Endothelial cell of umbilical vein (primary cell): ENCODE data around the gene NUDT16L1. TPM values are rescaled to one million over a fixed set of nuclear protein-coding genes. Genes with fewer than 3 reads are reported as not detected.

ENCODE experiments used
- BruUV-seq: library from RNA; stranded (reverse); fragments of 400-500 nt; replicated peaks from 2 replicates; lab custom pipeline; 2021; lab: Mats Ljungman, UMichigan
- CTCF ChIA-PET: fragments of 300-600, 350-600 bp; sonication (Branson Sonifier 250); formaldehyde crosslinking; loops from one replicate; lab custom pipeline; 2021; ENCODE audit warnings: antibody characterized with exemption, inconsistent platforms; lab: Charles Lee
- POLR2A ChIA-PET: fragments of 300-600, 350-600 bp; sonication (Branson Sonifier 250); formaldehyde crosslinking; loops from one replicate; lab custom pipeline; 2021; ENCODE audit warnings: antibody characterized with exemption, inconsistent platforms; lab: Charles Lee
- DNase-seq: peaks from one replicate; pipeline ENCODE4 v3.0.0-alpha.2; 2011; ENCODE audit warnings: low read depth, low spot score
- FAIRE-seq: peaks from 2 replicates; lab custom pipeline; 2011; peaks lifted over from hg19 to GRCh38; lab: Jason Lieb, UNC
- H2AFZ ChIP-seq: 2 replicates; pipeline ENCODE4 v1.6.0; 2012; ENCODE audit warnings: low read depth, low read length, control low read depth, inconsistent platforms
- H3K27ac ChIP-seq: 2 replicates; pipeline ENCODE4 v1.5.1; 2011; ENCODE audit warnings: low read depth, mild to moderate bottlenecking, control low read depth, low read length, moderate library complexity; ENCODE audit not compliant: insufficient read depth
- H3K27me3 ChIP-seq, 2 experiments: 2 replicates each; pipeline versions ENCODE4 v1.6.0 to v1.6.1; 2011; ENCODE audit warnings: low read length in 2 of 2, mixed read lengths in 1 of 2; ENCODE audit not compliant: control insufficient read depth in 2 of 2, insufficient read depth in 2 of 2
- H3K36me3 ChIP-seq, 2 experiments: 2 replicates in 1 of 2; 3 replicates in 1 of 2; pipeline ENCODE4 v1.5.1; 2011; ENCODE audit warnings: low read length in 2 of 2, mild to moderate bottlenecking in 1 of 2, moderate library complexity in 1 of 2; ENCODE audit not compliant: control insufficient read depth in 2 of 2, insufficient read depth in 2 of 2; ENCODE audit errors: extremely low read depth in 1 of 2
- H3K4me1 ChIP-seq: 3 replicates; pipeline ENCODE4 v1.5.1; 2011; ENCODE audit warnings: mild to moderate bottlenecking, low read length; ENCODE audit not compliant: control insufficient read depth, insufficient read depth; ENCODE audit errors: extremely low read depth
- H3K4me2 ChIP-seq: 2 replicates; pipeline ENCODE4 v1.6.1; 2011; ENCODE audit warnings: low read length, control low read depth, mixed read lengths; ENCODE audit not compliant: insufficient read depth
- H3K4me3 ChIP-seq, 3 experiments: fragments of 200-600 bp in 1 of 3; sonication (generic), shearing (Covaris generic) in 1 of 3; replicated peaks in 1 of 3; 2 replicates each; pipeline ENCODE4 v1.5.1; 2011 to 2016; ENCODE audit warnings: control low read depth in 3 of 3, low read length in 3 of 3, mild to moderate bottlenecking in 2 of 3, inconsistent platforms in 1 of 3, low read depth in 1 of 3, moderate library complexity in 1 of 3; ENCODE audit not compliant: insufficient read depth in 1 of 3
- H3K79me2 ChIP-seq: 2 replicates; pipeline ENCODE4 v1.6.0; 2012; ENCODE audit warnings: low read length, inconsistent platforms; ENCODE audit not compliant: control insufficient read depth, insufficient read depth
- H3K9ac ChIP-seq: replicated peaks from 2 replicates; pipeline ENCODE3; 2011; ENCODE audit warnings: low read length, control low read depth; ENCODE audit not compliant: insufficient read depth; ENCODE audit errors: extremely low read depth
- H3K9me1 ChIP-seq: replicated peaks from 3 replicates; pipeline ENCODE4 v1.6.0; 2011; ENCODE audit warnings: mild to moderate bottlenecking, low read length; ENCODE audit not compliant: control insufficient read depth, insufficient read depth; ENCODE audit errors: extremely low read depth
- H3K9me3 ChIP-seq: replicated peaks from 2 replicates; pipeline ENCODE4 v1.5.1; 2012; ENCODE audit warnings: low read length, inconsistent platforms; ENCODE audit not compliant: control insufficient read depth, insufficient read depth
- H4K20me1 ChIP-seq: replicated peaks from 2 replicates; pipeline ENCODE3; 2011; ENCODE audit warnings: mild to moderate bottlenecking, low read length; ENCODE audit not compliant: control insufficient read depth, insufficient read depth; ENCODE audit errors: extremely low read depth
- FOS ChIP-seq: IDR thresholded peaks from 2 replicates; pipeline ENCODE4 v1.6.1; 2011; ENCODE audit warnings: mild to moderate bottlenecking, low read length, moderate library complexity, borderline replicate concordance; ENCODE audit not compliant: insufficient read depth
- GATA2 ChIP-seq: IDR thresholded peaks from 2 replicates; pipeline ENCODE4 v1.7.0; 2011; ENCODE audit warnings: low read depth, mild to moderate bottlenecking, moderate library complexity, mixed read lengths, low read length; ENCODE audit not compliant: insufficient read length, insufficient read depth
- JUN ChIP-seq: IDR thresholded peaks from 2 replicates; pipeline ENCODE4 v1.6.1; 2011; ENCODE audit warnings: borderline replicate concordance, low read depth; ENCODE audit not compliant: insufficient read length, insufficient read depth
- MYC ChIP-seq: IDR thresholded peaks from one replicate; pipeline ENCODE4 v1.6.1; 2011; ENCODE audit warnings: mild to moderate bottlenecking, low read depth, low read length
- POLR2A ChIP-seq: IDR thresholded peaks from 2 replicates; pipeline ENCODE4 v1.6.1; 2012; ENCODE audit warnings: low read depth, mild to moderate bottlenecking, control low read depth, low read length
- POLR2AphosphoS5 ChIP-seq: IDR thresholded peaks from 2 replicates; pipeline ENCODE4 v1.6.1; 2012; ENCODE audit warnings: low read depth, mild to moderate bottlenecking, control low read depth, low read length, moderate library complexity; ENCODE audit not compliant: insufficient read depth
- dilution Hi-C: fragments of 300-500 bp; cut with MboI; formaldehyde crosslinking; loops from one replicate; pipeline ENCODE4 v1.15.0; 2019; ENCODE audit warnings: low sequenced_read_pairs; ENCODE audit not compliant: extremely low pct_ligation_motif_present
- intact Hi-C: fragments of 100-400 bp; cut with micrococcal nuclease; formaldehyde crosslinking; loops from one replicate; pipeline ENCODE4 v1.10.0; 2022
- polyA plus RNA-seq, 4 experiments: library from polyadenylated mRNA; depleted of rRNA in 3 of 4; stranded (reverse) in 3 of 4; unstranded in 1 of 4; fragments of >200 nt; gene quantifications; 2 replicates each; pipeline versions ENCODE4 v1.2.1 to v1.2.3, GENCODE V29; 2011 to 2012; ENCODE audit warnings: missing spikeins in 1 of 4
- total RNA-seq: library from RNA; stranded (reverse); gene quantifications from 2 replicates; pipeline ENCODE4 v1.2.3, GENCODE V29; 2021

The NUDT16L1 gene
- total and polyA plus RNA-seq, 2 donors (not counting 3 experiments of a cell fraction or from before 2014, with no cell fraction given): 24.7 to 53.1 TPM

- Histone ChIP-seq H3K36me3 (peaks cover 3 to 25% of the 10 kb centered on the region in 2 experiments), H3K9me1 (no peaks in the 10 kb centered on the region), H2AFZ (no peak overlapping the region), H3K4me2 (no peak overlapping the region), H3K27ac (no peak overlapping the region), H3K27me3 (no peaks in the 10 kb centered on the region), H3K9me3 (no peaks in the 10 kb centered on the region), H3K9ac (no peak overlapping the region), H3K79me2 (no peaks in the 10 kb centered on the region), H3K4me3 (peak overlapping the region in 2 of 3 experiments; percentile 79 to 93), H4K20me1 (no peaks in the 10 kb centered on the region), H3K4me1 (peaks cover 4% of the 10 kb centered on the region)
- ChIA-PET CTCF (interaction anchor here (1.1 to 1.2 kb wide), 2 partner anchors 12 to 261 kb away, joined by 3 read pairs; no protein-coding TSS in a partner anchor), POLR2A (no interaction called here)
- no TSS peak for BruUV-seq
- dilution Hi-C loops (no loop called here), intact Hi-C loops (no loop called here)
- DNase-seq (no peak), FAIRE-seq (no peak)
- TF ChIP-seq POLR2AphosphoS5 (peak; percentile 24), FOS (no peak)
These were observed 1.5 kb downstream of the NUDT16L1 start for GRCh38 chr16:4694642-4695451.

- H3K27me3 ChIP-seq: no peaks in the 10 kb centered on the region
- H3K4me1 ChIP-seq: peaks cover 4% of the 10 kb centered on the region
- ChIA-PET POLR2A (no interaction called here), CTCF (interaction anchor here (0.6 to 1.4 kb wide), 4 partner anchors 10 to 260 kb away, joined by 3 read pairs; partner anchors contain the start of gene MGRN1)
- H3K4me3 ChIP-seq: no peak overlapping the region
- no peak overlapping the region for H3K9ac ChIP-seq
- no peaks in the 10 kb centered on the region for H3K9me3 ChIP-seq
- no TSS peak for BruUV-seq
- no peak for FAIRE-seq
- no peaks in the 10 kb centered on the region for H3K9me1 ChIP-seq
- peaks cover 3 to 26% of the 10 kb centered on the region in 2 experiments for H3K36me3 ChIP-seq
- H4K20me1 ChIP-seq: no peaks in the 10 kb centered on the region
- H3K27ac ChIP-seq: no peak overlapping the region
- no peak for DNase-seq
- H2AFZ ChIP-seq: no peak overlapping the region
- dilution Hi-C loops (no loop called here), intact Hi-C loops (no loop called here)
- TF ChIP-seq POLR2A (no peak), GATA2 (no peak), MYC (no peak), JUN (no peak)
- no peak overlapping the region for H3K4me2 ChIP-seq
- H3K79me2 ChIP-seq: no peaks in the 10 kb centered on the region
These were observed 2.3 kb downstream of the NUDT16L1 start for GRCh38 chr16:4695473-4696171.
